SK-N-SH treated with all-trans-retinoic acid at 6 μM for 48 hours (cell line): ENCODE results near the gene PAK6.

ENCODE experiments used
- RARB ChIP-seq: fragments of 250-450 bp; sonication (Bioruptor Pico); IDR thresholded peaks from 2 replicates; pipeline ENCODE4 v1.8.0; 2021; ENCODE audit warnings: mild to moderate bottlenecking, moderate library complexity
- ZFP3 ChIP-seq: fragments of 250-450 bp; sonication (Bioruptor Pico); IDR thresholded peaks from 2 replicates; pipeline ENCODE4 v1.5.0; 2020; ENCODE audit warnings: mild to moderate bottlenecking, moderate library complexity

DNA sequence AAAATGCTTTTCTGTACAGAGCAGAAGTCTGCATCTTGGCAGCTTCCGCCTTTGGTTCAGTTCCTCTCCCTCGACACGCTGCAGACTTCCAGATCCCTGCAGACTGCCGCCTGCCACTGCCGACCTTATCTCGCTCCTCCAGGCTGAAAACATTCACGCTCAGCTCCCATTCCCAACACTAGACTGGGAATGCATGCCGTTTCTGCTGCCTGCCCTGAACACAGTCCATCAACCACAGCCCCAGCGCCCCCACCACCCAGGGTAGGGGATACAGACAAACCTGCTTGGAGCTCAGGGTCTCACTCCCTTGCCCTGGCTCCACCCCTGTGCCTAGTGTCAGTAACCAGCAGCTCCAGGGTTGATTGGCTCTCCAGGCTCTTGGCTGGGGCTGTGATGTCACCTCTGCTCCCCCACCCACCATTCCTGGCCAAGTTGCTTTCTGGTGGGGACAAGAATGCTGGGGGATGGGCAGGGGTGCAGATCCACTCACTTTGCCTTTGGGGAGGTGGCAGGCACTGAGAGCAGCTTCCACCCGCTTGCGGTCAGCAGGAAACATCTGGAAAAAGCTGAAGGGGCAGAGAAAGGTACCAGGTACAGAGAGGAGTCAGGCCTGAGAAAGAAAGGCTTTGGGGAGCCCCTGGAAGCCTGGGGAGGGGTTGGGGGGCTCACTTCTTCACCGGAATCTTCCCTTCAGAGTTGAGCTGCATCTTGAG, 62.8 kb downstream of the PAK6 start:
- TF ChIP-seq RARB: no peak
- no peak for TF ChIP-seq ZFP3 (CRISPR knock-in tag)
